GM13977 (cell line): ENCODE results near the gene INPP4A.
"Not testable (repeated sequence)": the region's sequence is repeated elsewhere in the genome, so short reads cannot be mapped to it uniquely, and the experiment has no call there.

Experiments
- DNase-seq: peaks from one replicate; pipeline ENCODE4 v3.0.0; 2012; ENCODE audit warnings: low spot score
- in situ Hi-C: fragments of 300-500 bp; cut with MboI; formaldehyde crosslinking; loops from one replicate; pipeline ENCODE4 v1.12.0; 2022; ENCODE audit warnings: low sequenced_read_pairs, low pct_unique_long_range_greater_than_20kb, mixed read lengths, inconsistent platforms; ENCODE audit not compliant: unreplicated experiment
- TF ChIP-seq, protein P1 (sequence below): IDR thresholded peaks from 2 replicates; pipeline ENCODE4 v1.5.1; 2012; ENCODE audit warnings: mild to moderate bottlenecking, control low read depth; ENCODE audit not compliant: insufficient read depth; ENCODE audit errors: extremely low read depth, missing control alignments

INPP4A gene

DNA sequence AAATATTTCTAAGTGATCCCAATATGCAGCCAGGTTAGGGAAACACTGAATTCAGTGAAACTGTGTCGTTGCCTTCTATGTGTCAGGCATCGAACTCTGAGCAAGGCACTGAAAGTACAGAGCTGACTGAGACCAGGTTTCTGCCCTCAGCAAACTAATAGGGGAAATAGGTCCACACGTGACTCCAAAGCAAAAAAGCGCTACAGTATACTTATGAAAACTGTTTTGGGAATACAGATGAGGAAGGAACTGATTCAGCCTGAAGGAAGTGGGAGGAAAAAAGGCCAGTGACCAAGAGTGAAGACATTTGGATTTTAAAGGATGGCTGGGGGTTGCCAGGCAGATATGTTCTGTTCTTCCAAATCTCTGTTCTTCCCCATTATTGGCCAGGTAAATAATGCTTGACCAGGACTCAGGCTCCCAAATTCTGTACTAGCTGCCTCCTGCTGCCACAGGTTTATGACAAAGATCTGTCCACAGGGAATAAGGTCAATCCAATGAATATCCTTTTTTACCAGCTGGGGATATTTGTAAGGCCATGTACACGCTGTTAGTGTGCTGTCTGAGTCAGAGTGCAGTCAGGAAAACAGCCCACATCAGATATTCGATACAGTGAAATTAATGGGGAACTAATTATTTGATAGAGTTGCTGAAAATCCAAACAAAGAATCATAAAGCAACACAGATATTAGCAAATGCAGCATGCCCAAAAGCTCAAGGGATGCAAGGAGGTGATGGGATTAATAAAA is 24.5 kb upstream of the INPP4A start:
- in situ Hi-C loops: loop anchor here (10.0 kb wide), 1 partner anchor 95 kb away; no protein-coding TSS in a partner anchor
- no peak for DNase-seq
- TF ChIP-seq, protein P1, sequence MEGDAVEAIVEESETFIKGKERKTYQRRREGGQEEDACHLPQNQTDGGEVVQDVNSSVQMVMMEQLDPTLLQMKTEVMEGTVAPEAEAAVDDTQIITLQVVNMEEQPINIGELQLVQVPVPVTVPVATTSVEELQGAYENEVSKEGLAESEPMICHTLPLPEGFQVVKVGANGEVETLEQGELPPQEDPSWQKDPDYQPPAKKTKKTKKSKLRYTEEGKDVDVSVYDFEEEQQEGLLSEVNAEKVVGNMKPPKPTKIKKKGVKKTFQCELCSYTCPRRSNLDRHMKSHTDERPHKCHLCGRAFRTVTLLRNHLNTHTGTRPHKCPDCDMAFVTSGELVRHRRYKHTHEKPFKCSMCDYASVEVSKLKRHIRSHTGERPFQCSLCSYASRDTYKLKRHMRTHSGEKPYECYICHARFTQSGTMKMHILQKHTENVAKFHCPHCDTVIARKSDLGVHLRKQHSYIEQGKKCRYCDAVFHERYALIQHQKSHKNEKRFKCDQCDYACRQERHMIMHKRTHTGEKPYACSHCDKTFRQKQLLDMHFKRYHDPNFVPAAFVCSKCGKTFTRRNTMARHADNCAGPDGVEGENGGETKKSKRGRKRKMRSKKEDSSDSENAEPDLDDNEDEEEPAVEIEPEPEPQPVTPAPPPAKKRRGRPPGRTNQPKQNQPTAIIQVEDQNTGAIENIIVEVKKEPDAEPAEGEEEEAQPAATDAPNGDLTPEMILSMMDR: no peak

DNA sequence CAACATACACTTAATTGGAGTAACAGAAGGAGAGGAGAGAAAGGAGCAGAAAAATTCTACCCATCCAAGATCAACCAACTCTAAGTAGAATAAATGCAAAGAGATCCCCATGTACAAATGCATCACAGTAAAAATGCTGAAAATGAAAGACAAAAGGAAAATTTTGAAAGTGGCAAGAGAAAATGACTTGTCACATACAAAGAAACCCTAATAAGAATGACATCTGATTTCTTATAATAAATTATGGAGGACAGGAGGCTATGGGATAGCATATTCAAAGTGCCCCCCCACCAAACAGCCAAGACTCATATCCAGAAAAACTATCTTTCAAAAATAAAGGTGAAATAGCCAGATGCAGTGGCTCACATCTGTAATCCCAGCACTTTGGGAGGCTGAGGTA is 22.2 kb upstream of the INPP4A start:
- no peak for DNase-seq
- in situ Hi-C loops: no loop called here
- TF ChIP-seq, protein P1: no peak

DNA sequence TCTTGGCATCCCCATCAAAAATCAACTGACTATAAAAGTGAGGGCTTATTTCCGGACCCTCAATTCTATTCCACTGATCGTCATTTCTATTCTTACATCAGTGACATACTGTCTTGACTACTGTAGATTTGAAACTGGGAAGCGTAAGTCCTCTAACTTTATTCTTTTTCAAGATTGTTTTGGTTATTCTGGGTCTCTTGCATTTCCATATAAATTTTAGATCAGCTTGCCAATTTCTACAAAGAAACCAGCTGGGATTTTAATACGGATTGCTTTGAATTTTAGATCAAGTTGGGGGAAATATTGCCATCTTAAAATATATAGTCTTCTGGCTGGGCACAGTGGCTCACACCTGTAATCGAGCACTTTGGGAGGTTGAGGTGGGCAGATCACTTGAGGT is 17.9 kb upstream of the INPP4A start:
- no peak for DNase-seq
- TF ChIP-seq, protein P1: no peak
- in situ Hi-C loops: no loop called here

DNA sequence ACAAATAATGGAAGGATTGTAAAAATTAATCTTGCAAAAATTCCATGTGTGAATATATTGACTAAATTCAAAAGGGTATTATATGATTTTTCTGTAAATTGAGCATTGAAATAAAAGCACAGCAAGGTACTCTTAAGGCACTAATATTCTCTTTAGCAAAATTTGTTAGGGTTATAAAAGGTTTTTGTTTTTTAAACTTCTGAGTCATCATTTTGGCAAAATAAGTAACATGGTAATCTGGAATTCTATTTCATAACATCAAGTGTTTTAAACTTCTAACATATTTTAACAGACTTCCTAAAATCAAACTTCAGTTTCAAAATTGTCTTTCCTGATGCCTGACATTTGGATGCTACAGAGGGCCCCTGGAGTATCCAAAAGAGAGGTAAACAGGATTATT is 12.5 kb upstream of the INPP4A start:
- no peak for DNase-seq
- TF ChIP-seq, protein P1: no peak
- in situ Hi-C loops: no loop called here

DNA sequence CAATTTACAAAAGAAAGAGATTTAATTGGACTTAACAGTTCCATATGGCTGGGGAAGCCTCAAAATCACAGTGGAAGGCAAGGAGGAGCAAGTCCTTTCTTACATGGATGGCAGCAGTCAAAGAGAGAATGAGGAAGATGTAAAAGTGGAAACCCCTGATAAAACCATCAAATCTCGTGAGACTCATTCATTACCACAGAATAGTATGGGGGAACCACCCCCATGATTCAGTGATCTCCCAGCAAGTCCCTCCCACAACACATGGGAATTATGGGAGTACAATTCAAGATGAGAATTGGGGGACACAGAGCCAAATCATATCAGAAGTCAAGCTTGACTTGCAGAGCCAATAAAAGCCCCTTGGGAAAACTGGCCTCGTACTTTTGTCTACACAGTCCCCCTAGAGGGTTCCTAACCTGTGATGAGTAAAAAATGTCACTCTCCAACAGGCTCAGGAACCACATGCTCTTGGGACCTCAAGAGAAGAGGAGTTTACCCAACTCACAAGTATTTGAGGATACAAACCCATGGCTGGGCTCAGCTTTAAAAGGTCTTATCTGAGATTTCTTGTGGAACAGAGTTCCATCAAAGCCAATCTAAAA is 11.2 kb upstream of the INPP4A start:
- DNase-seq: no peak
- in situ Hi-C loops: no loop called here
- TF ChIP-seq, protein P1: no peak

DNA sequence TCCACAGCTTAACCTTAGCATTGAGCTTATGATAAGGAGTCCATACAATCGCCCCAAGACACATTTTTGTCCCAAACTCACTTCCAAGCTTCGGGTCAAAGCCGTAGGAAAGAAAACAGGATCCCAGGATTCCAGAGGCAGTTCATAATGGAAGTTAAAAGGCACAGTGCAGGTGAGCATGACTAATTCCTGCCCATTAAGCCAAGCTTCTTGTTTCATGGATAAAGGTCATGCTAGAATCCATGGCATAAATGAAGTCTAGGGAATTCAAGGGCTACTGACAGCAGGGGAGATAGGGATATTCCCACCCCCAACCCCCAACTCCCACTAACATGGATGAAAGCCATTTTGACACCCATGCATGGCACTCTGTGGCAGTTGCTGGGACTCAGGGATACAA is 10.2 kb upstream of the INPP4A start:
- in situ Hi-C loops: no loop called here
- TF ChIP-seq, protein P1: no peak
- no peak for DNase-seq

DNA sequence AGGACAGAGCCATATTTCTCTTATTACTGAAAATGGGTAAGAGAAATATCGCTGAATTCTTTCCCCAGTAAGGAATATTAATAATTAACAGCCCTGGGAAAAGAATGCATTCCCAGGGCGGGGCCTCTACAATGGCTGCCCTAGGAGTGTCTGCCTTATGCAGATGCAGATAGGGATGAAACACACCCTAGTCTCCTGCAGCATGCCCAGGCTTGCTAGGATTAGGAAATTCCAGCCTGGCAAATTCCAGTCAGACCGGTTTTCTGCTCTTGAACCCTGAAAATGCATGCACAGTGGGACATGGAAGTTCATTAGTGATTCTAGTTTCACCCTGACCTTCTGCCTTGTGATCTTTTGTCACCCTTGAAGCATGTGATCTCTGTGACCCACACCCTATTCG is 9.0 kb upstream of the INPP4A start:
- in situ Hi-C loops, DNase-seq: not testable (repeated sequence)
